Lung (tissue), 12 donors: ENCODE data around the gene TENT4A. TPM values are rescaled to one million over a fixed set of nuclear protein-coding genes. Genes with fewer than 3 reads are reported as not detected.
A peak's percentile ranks its signal among the peaks of the same experiment; 100 is the strongest.

Source experiments
- ATAC-seq: fragments of 200-7000 bp; cut with Tn5 transposase; one replicate; pipeline ENCODE4 v1.9.1; 2020; ENCODE audit warnings: moderate number of reproducible peaks; ENCODE audit not compliant: insufficient read depth, low FRiP score
- DNase-seq, 3 donors: peaks; one replicate each; pipeline ENCODE4 v3.0.0-alpha.2; 2013 to 2017
- H3K27ac ChIP-seq, 2 donors: one replicate each; pipeline ENCODE4 v1.5.1; 2013; ENCODE audit warnings: mild to moderate bottlenecking in 2 of 2, moderate library complexity in 2 of 2, control low read depth in 1 of 2, inconsistent platforms in 1 of 2, low read depth in 1 of 2, low read length in 1 of 2
- H3K27me3 ChIP-seq, 3 donors: one replicate each; pipeline ENCODE4 v1.5.1; 2013; ENCODE audit warnings: low read length in 2 of 3; ENCODE audit not compliant: control insufficient read depth in 3 of 3, insufficient read depth in 3 of 3
- H3K36me3 ChIP-seq, 4 donors: one replicate each; pipeline ENCODE4 v1.5.1; 2013; ENCODE audit warnings: low read length in 4 of 4, mild to moderate bottlenecking in 1 of 4, moderate library complexity in 1 of 4; ENCODE audit not compliant: control insufficient read depth in 4 of 4, insufficient read depth in 4 of 4
- H3K4me1 ChIP-seq, 5 donors: one replicate each; pipeline ENCODE4 v1.5.1; 2013; ENCODE audit warnings: low read length in 5 of 5, mild to moderate bottlenecking in 2 of 5, moderate library complexity in 1 of 5; ENCODE audit not compliant: control insufficient read depth in 5 of 5, insufficient read depth in 5 of 5
- H3K4me3 ChIP-seq: one replicate; pipeline ENCODE4 v1.5.1; 2013; ENCODE audit warnings: mild to moderate bottlenecking, control low read depth, moderate library complexity
- H3K9ac ChIP-seq, 2 donors: one replicate each; pipeline ENCODE4 v1.5.1; 2013; ENCODE audit warnings: low read length in 2 of 2, control low read depth in 1 of 2; ENCODE audit not compliant: insufficient read depth in 1 of 2
- H3K9me3 ChIP-seq, 4 donors: one replicate each; pipeline ENCODE4 v1.5.1; 2013; ENCODE audit warnings: low read length in 3 of 4, mild to moderate bottlenecking in 1 of 4, moderate library complexity in 1 of 4; ENCODE audit not compliant: control insufficient read depth in 4 of 4, insufficient read depth in 3 of 4
- WGBS, 2 donors: extraction: QIAGEN DNeasy Blood & Tissue Kit; methylation state at CpG; one replicate each; pipeline ENCODE4 v1.1.7; 2013; 5-methylcytosine and 5-hydroxymethylcytosine counted together
- polyA plus RNA-seq, 2 donors: library from polyadenylated mRNA; stranded (reverse); fragments of 200-250 nt; gene quantifications; one replicate each; pipeline ENCODE4 v1.2.1, GENCODE V29; 2013
- total RNA-seq, 2 donors: library from RNA; depleted of rRNA in 1 of 2; stranded (reverse); fragments of >200 nt in 1 of 2; gene quantifications; one replicate each; pipeline ENCODE4 v1.2.1, GENCODE V29; 2014 to 2021
- TF ChIP-seq, protein P1 (sequence below): IDR thresholded peaks from 2 replicates; pipeline ENCODE4 v1.5.1; 2012; ENCODE audit warnings: mild to moderate bottlenecking; ENCODE audit errors: control extremely low read depth, extremely low read depth
- donor health status: control.
- donor health status: control.
- donor health status: Bipolar disorder and iron deficiency.
- donor health status: healthy.
- donor health status: DM: yes; HTN: yes; CAD: no.

The TENT4A gene
- total and polyA plus RNA-seq, 4 donors: 9.4 to 46.9 (median 17.3) TPM

DNA sequence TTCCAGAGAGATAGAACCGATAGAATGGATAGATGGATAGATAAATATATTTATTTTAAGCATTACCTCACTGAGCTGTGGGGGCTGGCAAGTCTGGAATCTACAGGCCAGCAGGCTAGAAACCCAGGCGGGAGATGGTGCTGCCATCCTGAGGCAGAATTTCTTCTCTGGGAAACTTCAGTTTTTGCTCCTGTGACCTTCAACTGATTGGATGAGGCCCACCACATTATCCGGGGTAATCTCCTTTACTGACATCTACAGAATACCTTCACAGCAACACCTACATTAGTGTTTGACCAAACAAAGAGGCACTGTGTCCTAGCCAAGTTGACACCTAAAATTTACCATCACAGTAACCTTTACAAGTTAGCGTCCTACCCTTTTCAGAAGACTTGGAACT lies 29.2 kb upstream of the TENT4A start:
- H3K9me3 ChIP-seq: peaks cover 0 to 3% (median 0%) of the 10 kb centered on the region in 4 donors
- H3K27ac ChIP-seq: no peak overlapping the region
- H3K9ac ChIP-seq: no peak overlapping the region
- ATAC-seq (no peak), DNase-seq (no peak)
- no peak overlapping the region for H3K4me3 ChIP-seq
- peaks cover 0 to 2% (median 0%) of the 10 kb centered on the region in 3 donors for H3K27me3 ChIP-seq
- no peaks in the 10 kb centered on the region for H3K36me3 ChIP-seq
- peaks cover 0 to 5% (median 0%) of the 10 kb centered on the region in 5 donors for H3K4me1 ChIP-seq
- 82 to 85% methylated on average over 4 of the region's 4 CpGs for WGBS, 2 donors
- TF ChIP-seq, protein P1, sequence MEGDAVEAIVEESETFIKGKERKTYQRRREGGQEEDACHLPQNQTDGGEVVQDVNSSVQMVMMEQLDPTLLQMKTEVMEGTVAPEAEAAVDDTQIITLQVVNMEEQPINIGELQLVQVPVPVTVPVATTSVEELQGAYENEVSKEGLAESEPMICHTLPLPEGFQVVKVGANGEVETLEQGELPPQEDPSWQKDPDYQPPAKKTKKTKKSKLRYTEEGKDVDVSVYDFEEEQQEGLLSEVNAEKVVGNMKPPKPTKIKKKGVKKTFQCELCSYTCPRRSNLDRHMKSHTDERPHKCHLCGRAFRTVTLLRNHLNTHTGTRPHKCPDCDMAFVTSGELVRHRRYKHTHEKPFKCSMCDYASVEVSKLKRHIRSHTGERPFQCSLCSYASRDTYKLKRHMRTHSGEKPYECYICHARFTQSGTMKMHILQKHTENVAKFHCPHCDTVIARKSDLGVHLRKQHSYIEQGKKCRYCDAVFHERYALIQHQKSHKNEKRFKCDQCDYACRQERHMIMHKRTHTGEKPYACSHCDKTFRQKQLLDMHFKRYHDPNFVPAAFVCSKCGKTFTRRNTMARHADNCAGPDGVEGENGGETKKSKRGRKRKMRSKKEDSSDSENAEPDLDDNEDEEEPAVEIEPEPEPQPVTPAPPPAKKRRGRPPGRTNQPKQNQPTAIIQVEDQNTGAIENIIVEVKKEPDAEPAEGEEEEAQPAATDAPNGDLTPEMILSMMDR: no peak

DNA sequence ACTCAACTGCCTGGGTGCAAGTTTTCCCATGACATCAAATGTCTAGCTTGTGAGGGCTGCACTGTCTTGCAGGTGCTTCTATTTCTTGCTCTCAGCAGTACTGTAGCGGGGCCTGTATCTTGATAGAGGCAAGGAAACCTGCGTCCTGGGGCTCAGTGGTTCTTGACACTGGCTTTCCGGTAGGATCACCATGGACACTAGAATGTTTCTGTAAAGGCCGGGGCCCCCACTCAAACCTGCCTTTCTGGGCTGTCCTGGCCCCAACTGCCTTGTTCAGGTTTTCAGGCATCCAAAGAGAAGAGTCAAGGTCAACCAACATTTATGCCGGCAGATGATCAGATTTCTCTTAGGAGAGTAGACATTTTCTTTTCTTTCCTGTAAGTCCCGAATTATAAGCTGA lies 26.7 kb upstream of the TENT4A start:
- Histone ChIP-seq H3K36me3 (no peaks in the 10 kb centered on the region), H3K4me3 (no peak overlapping the region), H3K27ac (no peak overlapping the region), H3K27me3 (peaks cover 0 to 2% (median 0%) of the 10 kb centered on the region in 3 donors), H3K4me1 (peaks cover 0 to 5% (median 0%) of the 10 kb centered on the region in 5 donors), H3K9me3 (peaks cover 0 to 3% (median 0%) of the 10 kb centered on the region in 4 donors), H3K9ac (no peak overlapping the region)
- TF ChIP-seq, protein P1: no peak
- ATAC-seq: no peak
- 49 to 50% methylated on average over 6 of the region's 6 CpGs for WGBS, 2 donors
- DNase-seq: no peak

DNA sequence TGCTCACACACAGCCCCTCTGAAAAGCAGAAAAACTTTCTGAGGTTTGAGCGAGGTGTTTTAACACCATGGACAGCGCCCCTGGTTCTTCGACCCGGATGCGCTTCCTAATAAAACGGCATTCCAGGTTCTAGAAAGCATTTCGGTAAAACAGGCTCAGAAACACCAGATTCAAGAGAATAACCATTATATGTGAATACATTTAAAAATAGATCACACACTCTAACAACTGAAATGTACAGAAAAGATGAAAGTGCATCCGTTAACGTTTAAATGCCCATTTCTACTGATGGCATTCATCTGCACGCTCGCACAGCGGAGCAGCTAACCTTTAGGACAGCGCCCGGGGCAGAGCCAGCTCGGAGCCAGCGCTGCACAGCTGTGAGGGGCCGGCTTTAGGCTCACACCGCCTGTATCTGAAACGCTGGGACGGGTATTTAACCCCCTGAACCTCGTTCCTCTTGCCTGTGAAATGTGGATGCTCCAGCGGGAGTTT lies 26.3 kb upstream of the TENT4A start:
- ATAC-seq (no peak), DNase-seq (peak; percentile 46 to 80 (median 66))
- Histone ChIP-seq H3K27ac (no peak overlapping the region), H3K9me3 (peaks cover 0 to 2% (median 0%) of the 10 kb centered on the region in 4 donors), H3K36me3 (no peaks in the 10 kb centered on the region), H3K9ac (no peak overlapping the region), H3K4me3 (no peak overlapping the region), H3K27me3 (no peaks in the 10 kb centered on the region), H3K4me1 (peaks cover 0 to 5% (median 0%) of the 10 kb centered on the region in 5 donors)
- TF ChIP-seq, protein P1: no peak
- WGBS, 2 donors: 2 to 4% methylated on average over 22 of the region's 22 CpGs

DNA sequence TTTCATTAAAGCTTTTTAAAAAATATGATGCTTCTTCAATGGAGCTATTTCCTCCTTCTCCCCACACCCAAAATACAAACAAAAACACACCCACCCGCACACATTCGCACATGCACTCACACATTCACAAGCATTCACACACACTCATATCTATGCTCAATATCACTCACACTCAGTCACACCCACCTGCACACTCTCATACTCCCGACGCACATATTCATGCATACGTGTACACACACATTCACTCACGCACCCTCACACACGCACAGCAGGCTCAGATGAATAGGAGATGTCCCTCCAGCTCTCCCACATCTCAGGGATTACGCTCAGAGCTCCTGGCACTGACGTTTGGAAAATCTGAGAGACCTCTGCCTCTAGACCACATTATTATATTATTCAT lies 25.7 kb upstream of the TENT4A start:
- DNase-seq (no peak), ATAC-seq (no peak)
- H3K4me3 ChIP-seq: no peak overlapping the region
- H3K4me1 ChIP-seq: peaks cover 0 to 5% (median 0%) of the 10 kb centered on the region in 5 donors
- TF ChIP-seq, protein P1: no peak
- no peaks in the 10 kb centered on the region for H3K27me3 ChIP-seq
- no peaks in the 10 kb centered on the region for H3K36me3 ChIP-seq
- WGBS, 2 donors: 78 to 79% methylated on average over 9 of the region's 9 CpGs
- H3K9me3 ChIP-seq: peaks cover 0 to 2% (median 0%) of the 10 kb centered on the region in 4 donors
- H3K9ac ChIP-seq: no peak overlapping the region
- no peak overlapping the region for H3K27ac ChIP-seq
